IMR-90 (cell line): Measurements from ENCODE around the gene POU2F1. TPM values are rescaled to one million over a fixed set of nuclear protein-coding genes. Genes with fewer than 3 reads are reported as not detected.

Source experiments
- ATAC-seq: fragments of 200-7000 bp; cut with Tn5 transposase; 2 replicates; pipeline ENCODE4 v1.9.1; 2020; ENCODE audit warnings: low read depth, mild to moderate bottlenecking, moderate library complexity
- BruUV-seq: library from RNA; stranded (reverse); fragments of 400-500 nt; replicated peaks from 2 replicates; lab custom pipeline; 2021; lab: Mats Ljungman, UMichigan
- CTCF ChIA-PET: fragments of 300-600 bp; formaldehyde crosslinking; extraction: SDS; loops from one replicate; lab custom pipeline; 2021; ENCODE audit warnings: antibody characterized with exemption; lab: Yijun Ruan, JAX
- POLR2A ChIA-PET: fragments of 300-600 bp; sonication (Branson Sonifier 250); formaldehyde crosslinking; loops from one replicate; lab custom pipeline; 2022; ENCODE audit warnings: antibody characterized with exemption; ENCODE audit not compliant: unreplicated experiment; lab: Charles Lee
- DNase-seq: peaks from one replicate; pipeline ENCODE4 v3.0.0; 2013
- H2AFZ ChIP-seq: replicated peaks from 2 replicates; pipeline ENCODE3; 2013; ENCODE audit warnings: low read length, mild to moderate bottlenecking; ENCODE audit not compliant: poor library complexity
- H2AK5ac ChIP-seq: 2 replicates; pipeline ENCODE4 v1.6.1; 2013; ENCODE audit warnings: low read depth, low read length, inconsistent platforms
- H2AK9ac ChIP-seq: replicated peaks from 2 replicates; pipeline ENCODE3; 2013; ENCODE audit warnings: mild to moderate bottlenecking, low read depth, low read length, moderate library complexity; ENCODE audit not compliant: poor library complexity
- H2BK120ac ChIP-seq: 2 replicates; pipeline ENCODE4 v1.6.1; 2013; ENCODE audit warnings: low read depth, low read length, inconsistent platforms
- H2BK15ac ChIP-seq: 3 replicates; pipeline ENCODE4 v1.6.1; 2013; ENCODE audit warnings: low read depth, low read length, inconsistent platforms
- H2BK20ac ChIP-seq: 2 replicates; pipeline ENCODE4 v1.6.1; 2013; ENCODE audit warnings: low read depth, mild to moderate bottlenecking, inconsistent platforms, low read length, moderate library complexity
- H2BK5ac ChIP-seq: 2 replicates; pipeline ENCODE4 v1.6.1; 2013; ENCODE audit warnings: mild to moderate bottlenecking, low read depth, low read length, inconsistent platforms; ENCODE audit not compliant: poor library complexity, severe bottlenecking
- H3K14ac ChIP-seq: replicated peaks from 2 replicates; pipeline ENCODE4 v1.6.1; 2013; ENCODE audit warnings: low read depth, low read length, inconsistent platforms
- H3K18ac ChIP-seq: 2 replicates; pipeline ENCODE4 v1.6.1; 2013; ENCODE audit warnings: low read depth, low read length, control low read depth
- H3K23ac ChIP-seq: 2 replicates; pipeline ENCODE4 v1.6.1; 2013; ENCODE audit warnings: low read depth, low read length, inconsistent platforms
- H3K27ac ChIP-seq: 2 replicates; pipeline ENCODE4 v1.5.1; 2013; ENCODE audit warnings: mild to moderate bottlenecking, control low read depth, low read length; ENCODE audit not compliant: insufficient read depth
- H3K27me3 ChIP-seq: 2 replicates; pipeline ENCODE4 v1.6.1; 2013; ENCODE audit warnings: low read length; ENCODE audit not compliant: control insufficient read depth, insufficient read depth
- H3K36me3 ChIP-seq: 2 replicates; pipeline ENCODE4 v1.6.1; 2013; ENCODE audit warnings: low read length, mixed read lengths; ENCODE audit not compliant: control insufficient read depth, insufficient read depth
- H3K4ac ChIP-seq: 2 replicates; pipeline ENCODE4 v1.6.1; 2013; ENCODE audit warnings: low read depth, low read length, inconsistent platforms
- H3K4me1 ChIP-seq: 2 replicates; pipeline ENCODE4 v1.6.1; 2013; ENCODE audit warnings: low read length, mixed read lengths; ENCODE audit not compliant: control insufficient read depth, insufficient read depth
- H3K4me2 ChIP-seq: 2 replicates; pipeline ENCODE4 v1.6.1; 2013; ENCODE audit warnings: low read depth, mild to moderate bottlenecking, control low read depth, low read length, moderate library complexity
- H3K4me3 ChIP-seq: 2 replicates; pipeline ENCODE4 v1.5.1; 2013; ENCODE audit warnings: low read depth, mild to moderate bottlenecking, control low read depth, low read length, moderate library complexity; ENCODE audit not compliant: insufficient read depth
- H3K56ac ChIP-seq: 2 replicates; pipeline ENCODE4 v1.6.1; 2013; ENCODE audit warnings: low read length, inconsistent platforms; ENCODE audit not compliant: insufficient read depth; ENCODE audit errors: extremely low read depth
- H3K79me1 ChIP-seq, 2 experiments: 2 replicates each; pipeline ENCODE4 v1.6.1; 2013; ENCODE audit warnings: low read length in 2 of 2, inconsistent platforms in 1 of 2, low read depth in 1 of 2
- H3K9ac ChIP-seq: 2 replicates; pipeline ENCODE4 v1.6.1; 2013; ENCODE audit warnings: low read depth, low read length, control low read depth
- H3K9me1 ChIP-seq: 2 replicates; pipeline ENCODE4 v1.6.1; 2013; ENCODE audit warnings: low read length, inconsistent platforms; ENCODE audit not compliant: insufficient read depth
- H3K9me3 ChIP-seq: 2 replicates; pipeline ENCODE4 v1.6.1; 2013; ENCODE audit warnings: low read length; ENCODE audit not compliant: control insufficient read depth, insufficient read depth
- H4K20me1 ChIP-seq: 2 replicates; pipeline ENCODE4 v1.6.1; 2013; ENCODE audit warnings: low read length, inconsistent platforms; ENCODE audit not compliant: insufficient read depth
- H4K5ac ChIP-seq: 2 replicates; pipeline ENCODE4 v1.6.1; 2013; ENCODE audit warnings: mild to moderate bottlenecking, low read depth, low read length, control low read depth
- H4K8ac ChIP-seq, 2 experiments: 2 replicates each; pipeline ENCODE4 v1.6.1; 2013; ENCODE audit warnings: low read depth in 2 of 2, low read length in 2 of 2, control low read depth in 1 of 2, inconsistent platforms in 1 of 2
- H4K91ac ChIP-seq: 2 replicates; pipeline ENCODE4 v1.6.1; 2013; ENCODE audit warnings: low read depth, low read length, inconsistent platforms; ENCODE audit not compliant: insufficient read depth
- BHLHE40 ChIP-seq: fragments of 150-350 bp; IDR thresholded peaks from 2 replicates; pipeline ENCODE4 v1.6.1; 2016; ENCODE audit warnings: mild to moderate bottlenecking, low read depth, low read length
- CEBPB ChIP-seq: IDR thresholded peaks from 2 replicates; pipeline ENCODE4 v1.6.1; 2012; ENCODE audit warnings: low read depth, low read length, improper control_type of control experiment
- ELK1 ChIP-seq: fragments of 150-350 bp; IDR thresholded peaks from 2 replicates; pipeline ENCODE4 v1.6.1; 2016; ENCODE audit warnings: low read depth, mild to moderate bottlenecking, low read length, moderate library complexity, borderline replicate concordance
- MAFK ChIP-seq: IDR thresholded peaks from 2 replicates; pipeline ENCODE4 v1.6.1; 2012; ENCODE audit warnings: low read depth, low read length, improper control_type of control experiment
- MAZ ChIP-seq: IDR thresholded peaks from 2 replicates; pipeline ENCODE4 v1.6.1; 2012; ENCODE audit warnings: low read depth, mild to moderate bottlenecking, low read length, improper control_type of control experiment, moderate library complexity, borderline replicate concordance
- MXI1 ChIP-seq: IDR thresholded peaks from 2 replicates; pipeline ENCODE4 v1.6.1; 2012; ENCODE audit warnings: low read depth, mild to moderate bottlenecking, low read length, moderate library complexity, borderline replicate concordance
- NFE2L2 ChIP-seq: fragments of 150-350 bp; IDR thresholded peaks from 2 replicates; pipeline ENCODE4 v1.6.1; 2016; ENCODE audit warnings: low read depth, mild to moderate bottlenecking, low read length
- RAD21 ChIP-seq: IDR thresholded peaks from 2 replicates; pipeline ENCODE4 v1.6.1; 2012; ENCODE audit warnings: low read length, improper control_type of control experiment
- RCOR1 ChIP-seq: IDR thresholded peaks from 2 replicates; pipeline ENCODE4 v1.6.1; 2012; ENCODE audit warnings: mild to moderate bottlenecking, low read length, improper control_type of control experiment; ENCODE audit not compliant: insufficient replicate concordance
- SMC3 ChIP-seq: fragments of 150-350 bp; IDR thresholded peaks from 2 replicates; pipeline ENCODE4 v1.6.1; 2016; ENCODE audit warnings: low read depth, mild to moderate bottlenecking, antibody characterized with exemption, low read length, moderate library complexity
- USF2 ChIP-seq: fragments of 150-350 bp; IDR thresholded peaks from 2 replicates; pipeline ENCODE4 v1.6.1; 2017; ENCODE audit warnings: mild to moderate bottlenecking, antibody characterized with exemption, low read length, low read depth
- dilution Hi-C: fragments of 300-500 bp; cut with HindIII; formaldehyde crosslinking; loops from one replicate; pipeline ENCODE4 v1.14.3; 2018; ENCODE audit warnings: low sequenced_read_pairs; ENCODE audit not compliant: unreplicated experiment
- in situ Hi-C: fragments of 300-500 bp; cut with MboI; formaldehyde crosslinking; loops from 3 replicates; pipeline ENCODE4 v1.14.3; 2019; ENCODE audit warnings: low sequenced_read_pairs, inconsistent platforms, mixed read lengths
- intact Hi-C: fragments of 100-400 bp; cut with micrococcal nuclease; formaldehyde crosslinking; loops from 2 replicates; pipeline ENCODE4 v1.10.0; 2022
- polyA plus RNA-seq, 3 experiments: library from polyadenylated mRNA; depleted of rRNA; stranded (reverse); fragments of >200 nt; gene quantifications; 2 replicates each; pipeline ENCODE4 v1.2.3, GENCODE V29; 2012; ENCODE audit warnings: low replicate concordance in 1 of 3
- total RNA-seq: library from RNA; depleted of rRNA; stranded (reverse); fragments of >200 nt; gene quantifications from 2 replicates; pipeline ENCODE4 v1.2.3, GENCODE V29; 2012

The POU2F1 gene
- total and polyA plus RNA-seq, 2 of the 4 experiments (the other 2 are of a cell fraction), result 1.2 to 3.4 TPM

- dilution Hi-C loops, result no loop called here
- DNase-seq, result no peak
- no peak overlapping the region for H4K91ac ChIP-seq
- H3K18ac ChIP-seq, result no peak overlapping the region
- H3K14ac ChIP-seq, result no peak overlapping the region
- H3K9me3 ChIP-seq, result no peaks in the 10 kb centered on the region
- no peak overlapping the region for H2AK9ac ChIP-seq
- no peak overlapping the region for H3K23ac ChIP-seq
- in situ Hi-C loops, result no loop called here
- H4K8ac ChIP-seq, result no peak overlapping the region
- CTCF ChIA-PET, result no interaction called here
- POLR2A ChIA-PET, result no interaction called here
- H3K56ac ChIP-seq, result no peak overlapping the region
- no peak overlapping the region for H2BK20ac ChIP-seq
- no peaks in the 10 kb centered on the region for H3K36me3 ChIP-seq
- BruUV-seq, result no TSS peak
- no peak overlapping the region for H2BK5ac ChIP-seq
- no peak overlapping the region for H3K27ac ChIP-seq
- peaks cover 17% of the 10 kb centered on the region for H3K27me3 ChIP-seq
- no peak overlapping the region for H2BK120ac ChIP-seq
- TF ChIP-seq ELK1 (no peak), MAZ (no peak), USF2 (no peak), RAD21 (no peak), MAFK (no peak), NFE2L2 (no peak), RCOR1 (no peak), BHLHE40 (no peak), MXI1 (no peak), CEBPB (no peak), SMC3 (no peak)
- H4K20me1 ChIP-seq, result no peaks in the 10 kb centered on the region
- H4K5ac ChIP-seq, result no peak overlapping the region
- H2AK5ac ChIP-seq, result no peak overlapping the region
- no peak for ATAC-seq
- no peak overlapping the region for H2AFZ ChIP-seq
- no peak overlapping the region for H3K4me3 ChIP-seq
- H3K79me1 ChIP-seq, result no peaks in the 10 kb centered on the region
- no peak overlapping the region for H3K4ac ChIP-seq
- no peak overlapping the region for H2BK15ac ChIP-seq
- no peaks in the 10 kb centered on the region for H3K9me1 ChIP-seq
- intact Hi-C loops, result no loop called here
- no peaks in the 10 kb centered on the region for H3K4me1 ChIP-seq
- no peak overlapping the region for H3K9ac ChIP-seq
- H3K4me2 ChIP-seq, result no peak overlapping the region
Measured at GRCh38 chr1:167212025-167212424, 8.7 kb upstream of the POU2F1 start.
